GM19452 (cell line): ENCODE measurements around the gene EARS2.
"Not testable (repeated sequence)": the region's sequence is repeated elsewhere in the genome, so short reads cannot be mapped to it uniquely, and the experiment has no call there.

ENCODE experiments used
- ATAC-seq: cut with Tn5 transposase; IDR thresholded peaks from one replicate; pipeline ENCODE4 v1.9.1; 2021; ENCODE audit not compliant: unreplicated experiment

EARS2 gene

DNA sequence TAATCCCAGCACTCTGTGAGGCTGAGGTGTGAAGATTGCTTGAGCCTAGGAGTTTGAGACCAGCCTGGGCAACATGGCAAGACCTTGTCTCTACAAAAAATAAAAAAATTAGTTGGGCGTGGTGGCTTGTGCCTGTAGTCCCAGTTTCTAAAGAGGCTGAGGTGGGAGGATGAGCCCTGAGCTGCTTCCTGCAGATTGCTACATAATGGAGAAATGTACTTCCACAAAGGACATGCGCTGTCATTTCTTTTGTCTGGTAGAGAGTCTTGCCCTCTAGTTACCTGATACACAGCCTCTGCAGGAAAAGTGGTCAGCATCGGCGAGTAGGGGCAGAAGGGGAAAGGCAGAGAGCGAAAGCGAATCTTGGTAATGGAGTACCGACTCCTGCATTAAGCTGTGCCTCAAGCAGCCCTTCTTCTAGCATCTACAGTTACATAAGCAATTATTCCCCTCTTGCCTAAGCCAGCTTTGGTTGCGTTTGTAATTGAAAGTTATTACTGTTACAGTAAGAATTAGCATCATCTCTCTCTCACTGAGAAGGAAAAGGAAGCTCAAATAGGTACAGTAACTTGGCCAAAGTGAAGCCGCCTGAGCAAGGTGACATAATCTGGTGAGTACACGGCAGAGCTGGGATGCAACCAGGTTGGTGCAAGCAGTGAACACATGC lies 28.4 kb downstream of the EARS2 start:
- ATAC-seq, result no peak

DNA sequence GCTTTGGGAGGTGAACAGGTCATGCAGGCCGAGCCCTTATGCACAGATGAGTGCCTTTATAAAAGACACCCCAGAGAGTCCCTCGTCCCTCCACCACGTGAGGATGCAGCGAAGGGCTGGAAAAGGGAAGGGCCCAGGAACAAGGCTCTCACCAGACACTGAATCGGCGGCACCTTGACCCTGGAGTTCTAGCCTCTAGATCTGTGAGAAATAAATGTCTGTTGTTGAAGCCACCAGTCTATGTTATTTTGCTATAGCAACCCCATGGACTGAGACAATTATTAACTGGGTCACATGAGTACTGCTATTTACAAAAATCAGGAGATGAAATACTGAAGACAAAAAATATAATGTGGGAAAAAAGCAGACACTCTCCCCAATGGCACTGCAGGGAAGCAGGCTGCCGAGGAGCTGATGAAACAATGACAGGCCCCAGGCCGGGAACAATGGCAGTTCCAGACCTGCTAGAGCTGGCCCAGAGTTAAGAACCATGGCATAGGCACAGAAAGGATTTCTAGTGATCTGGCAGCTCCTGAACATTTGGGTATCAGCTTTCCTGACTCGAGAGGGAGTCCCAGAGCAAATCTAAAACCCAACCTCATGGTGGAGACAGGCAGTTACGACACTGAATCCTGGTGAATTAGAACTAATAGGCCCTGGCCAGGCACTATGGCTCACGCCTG lies 29.0 kb downstream of the EARS2 start:
- no peak for ATAC-seq

GRCh38 chr16:23524886-23525285 lies 32.3 kb downstream of the EARS2 start:
- ATAC-seq, result no peak

DNA sequence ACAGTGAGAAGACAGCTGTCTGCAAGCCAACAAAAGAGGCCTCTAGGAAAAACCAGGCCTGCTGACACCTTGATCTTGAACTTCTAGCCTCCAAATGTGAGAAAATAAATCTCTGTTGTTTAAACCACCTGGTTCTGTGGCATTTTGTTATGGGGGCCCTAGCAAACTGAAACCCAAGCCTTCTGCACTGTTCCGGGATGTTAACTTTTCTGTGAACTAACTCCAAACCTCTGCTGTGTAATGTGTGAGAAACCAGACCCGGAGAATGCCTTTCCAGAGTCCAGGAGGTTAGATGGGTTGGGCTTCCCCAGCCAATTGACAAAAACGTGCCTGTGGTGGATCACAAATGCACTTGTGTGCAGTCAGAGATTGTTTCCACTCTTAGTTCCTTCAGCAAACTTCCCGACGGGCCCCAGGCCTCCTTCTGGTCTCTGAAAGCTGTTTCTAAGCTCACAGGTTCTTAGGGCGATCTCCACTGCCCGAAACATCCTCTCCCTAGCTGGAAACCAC lies 33.2 kb downstream of the EARS2 start:
- no peak for ATAC-seq

DNA sequence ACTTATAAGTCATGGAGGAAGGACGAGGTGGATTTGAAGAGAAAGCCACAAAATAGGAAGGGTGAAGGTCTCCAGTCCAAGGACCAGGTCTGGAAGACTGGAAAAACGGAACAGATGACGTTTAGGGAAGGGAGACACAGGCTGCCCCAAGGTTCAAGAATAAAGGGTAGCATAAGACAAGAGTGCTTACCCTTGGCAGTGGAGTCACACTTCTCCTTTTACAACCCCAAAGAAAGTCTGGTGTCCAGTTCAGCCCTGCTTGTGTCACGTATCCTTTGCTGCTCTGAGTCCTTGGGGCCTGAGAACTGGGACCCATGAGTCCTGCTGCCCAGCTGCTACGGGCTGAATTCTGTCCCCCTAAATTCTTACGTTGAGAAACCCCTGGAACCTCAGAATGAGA lies 33.8 kb downstream of the EARS2 start:
- no peak for ATAC-seq

DNA sequence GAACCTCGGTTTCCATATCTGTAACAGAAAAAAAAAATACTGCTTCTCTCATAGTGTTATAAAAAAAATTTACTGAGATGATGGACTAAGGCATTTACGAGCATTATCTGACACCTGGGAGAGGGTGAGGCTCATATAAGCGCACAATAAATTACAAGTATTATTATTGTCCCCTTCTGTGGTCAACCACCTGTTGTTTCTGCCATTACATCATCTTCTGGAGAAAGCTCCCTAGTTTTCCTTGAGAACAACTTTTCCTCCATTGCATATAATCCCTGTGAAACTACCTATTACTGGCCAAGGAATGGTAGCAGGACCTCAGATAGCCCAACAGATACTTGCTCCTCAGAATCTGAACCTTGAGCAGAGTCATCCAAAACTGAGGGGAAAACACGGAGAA lies 35.2 kb downstream of the EARS2 start:
- ATAC-seq, result no peak

DNA sequence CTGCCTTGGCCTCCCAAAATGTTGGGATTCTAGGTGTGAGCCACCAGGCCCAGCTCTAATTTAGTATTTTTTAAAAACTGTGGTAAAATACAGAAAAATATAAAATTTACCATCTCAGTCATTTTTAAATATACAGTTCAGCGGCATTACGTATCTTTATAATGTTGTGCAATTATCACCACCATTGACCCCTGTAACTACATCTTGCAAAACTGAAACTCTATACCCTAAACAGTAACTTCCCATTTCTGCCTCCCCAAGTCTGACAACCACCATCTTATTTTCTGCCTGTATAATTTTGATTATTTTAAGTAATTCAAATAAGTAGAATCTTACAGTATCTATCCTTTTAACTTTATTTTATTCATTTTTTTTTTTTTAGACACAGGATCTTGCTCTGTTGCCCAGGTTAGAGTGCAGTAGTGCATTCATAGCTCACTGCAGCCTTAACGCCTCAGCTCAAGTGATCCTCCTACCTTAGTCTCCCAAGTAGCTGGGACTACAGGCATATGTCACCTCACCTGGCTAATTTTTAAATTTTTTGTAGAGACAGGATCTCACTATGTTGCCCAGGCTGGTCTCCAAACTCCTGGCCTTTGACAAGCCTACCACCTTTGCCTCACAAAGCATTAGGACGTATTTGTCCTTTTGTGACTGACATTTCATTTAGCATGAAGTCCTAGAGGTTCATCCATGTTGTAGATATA lies 36.0 kb downstream of the EARS2 start:
- ATAC-seq, result no peak

DNA sequence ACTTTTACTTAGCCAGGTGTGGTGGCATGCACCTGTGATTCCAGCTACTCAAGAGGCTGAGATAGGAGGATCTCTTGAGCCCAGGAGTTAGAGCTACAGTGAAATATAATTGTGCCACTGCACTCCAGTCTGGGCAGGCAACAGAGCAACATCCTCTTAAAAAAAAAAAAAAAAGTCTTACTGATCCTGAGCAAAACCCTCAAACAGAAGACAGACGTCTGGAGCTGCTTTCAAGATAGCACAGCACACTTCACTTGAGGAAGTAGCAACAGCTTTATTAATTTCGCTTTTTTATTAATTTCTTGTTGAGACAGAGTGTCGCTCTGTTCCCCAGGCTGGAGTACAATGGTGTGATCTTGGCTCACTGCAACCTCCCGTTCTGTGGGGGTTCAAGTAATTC lies 36.6 kb downstream of the EARS2 start:
- ATAC-seq, result no peak

DNA sequence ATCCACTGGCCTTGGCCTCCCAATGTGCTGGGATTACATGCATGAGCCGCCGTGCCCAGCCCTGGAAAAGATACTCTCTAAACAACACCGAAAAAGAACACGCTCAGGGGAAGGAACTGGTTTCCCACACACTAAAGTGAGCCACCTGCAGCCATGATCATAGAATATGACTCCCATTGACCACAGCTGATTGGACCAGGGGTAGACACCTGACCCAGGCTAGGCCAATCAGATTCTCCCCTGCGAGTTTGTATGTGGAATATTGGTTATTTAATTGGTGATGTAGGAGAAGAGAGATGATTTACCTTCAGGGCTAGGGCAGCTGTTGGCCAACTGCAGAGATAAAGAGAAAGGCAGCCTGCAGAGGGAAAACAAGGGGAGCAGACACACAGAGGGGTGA lies 37.9 kb downstream of the EARS2 start:
- no peak for ATAC-seq

GRCh38 chr16:23518435-23518891 lies 38.7 kb downstream of the EARS2 start:
- no peak for ATAC-seq

- ATAC-seq, result no peak
Measured at GRCh38 chr16:23516366-23517137, 40.6 kb downstream of the EARS2 start.

GRCh38 chr16:23515881-23516280 lies 41.3 kb downstream of the EARS2 start:
- no peak for ATAC-seq

GRCh38 chr16:23514381-23515152 lies 42.6 kb downstream of the EARS2 start:
- no peak for ATAC-seq

DNA sequence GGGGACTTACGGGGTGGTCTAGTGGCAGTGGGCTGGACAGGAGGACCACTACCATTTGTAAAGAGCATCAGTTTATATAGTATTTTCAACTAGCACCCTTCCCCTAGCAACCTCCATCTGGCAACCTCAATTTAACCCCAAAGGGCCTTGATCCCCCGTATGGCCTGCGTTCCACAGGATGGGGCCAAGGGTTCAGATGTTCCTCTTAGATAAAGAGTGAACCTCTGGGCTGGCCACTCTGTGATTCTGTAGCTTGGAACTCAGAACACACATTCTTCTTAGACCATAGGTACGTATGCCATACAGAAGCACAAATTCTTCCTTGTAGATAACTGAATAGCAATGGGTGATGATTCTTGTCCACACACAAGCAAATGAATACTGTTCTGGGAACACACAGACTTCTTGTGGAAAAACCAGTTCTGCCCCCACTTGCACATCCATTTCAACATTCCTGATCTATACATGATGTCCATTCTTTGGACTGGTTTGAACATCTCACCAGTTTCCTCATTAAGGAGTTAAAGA lies 44.9 kb downstream of the EARS2 start:
- no peak for ATAC-seq

GRCh38 chr16:23511731-23512130 lies 45.4 kb downstream of the EARS2 start:
- no peak for ATAC-seq

DNA sequence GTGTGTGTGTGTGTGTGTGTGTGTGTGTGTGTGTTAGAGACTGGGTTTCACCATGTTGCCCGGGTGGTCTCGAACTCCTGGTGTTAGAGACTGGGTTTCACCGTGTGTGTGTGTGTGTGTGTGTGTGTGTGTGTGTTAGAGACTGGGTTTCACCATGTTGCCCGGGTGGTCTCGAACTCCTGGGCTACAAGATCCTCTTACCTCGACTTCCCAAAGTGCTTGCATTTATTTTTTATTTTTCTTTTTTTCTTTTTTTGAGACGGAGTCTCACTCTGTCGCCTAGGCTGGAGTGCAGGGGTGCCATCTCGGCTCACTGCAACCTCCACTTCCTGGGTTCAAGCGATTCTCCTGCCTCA lies 46.3 kb downstream of the EARS2 start:
- not testable (repeated sequence) for ATAC-seq

DNA sequence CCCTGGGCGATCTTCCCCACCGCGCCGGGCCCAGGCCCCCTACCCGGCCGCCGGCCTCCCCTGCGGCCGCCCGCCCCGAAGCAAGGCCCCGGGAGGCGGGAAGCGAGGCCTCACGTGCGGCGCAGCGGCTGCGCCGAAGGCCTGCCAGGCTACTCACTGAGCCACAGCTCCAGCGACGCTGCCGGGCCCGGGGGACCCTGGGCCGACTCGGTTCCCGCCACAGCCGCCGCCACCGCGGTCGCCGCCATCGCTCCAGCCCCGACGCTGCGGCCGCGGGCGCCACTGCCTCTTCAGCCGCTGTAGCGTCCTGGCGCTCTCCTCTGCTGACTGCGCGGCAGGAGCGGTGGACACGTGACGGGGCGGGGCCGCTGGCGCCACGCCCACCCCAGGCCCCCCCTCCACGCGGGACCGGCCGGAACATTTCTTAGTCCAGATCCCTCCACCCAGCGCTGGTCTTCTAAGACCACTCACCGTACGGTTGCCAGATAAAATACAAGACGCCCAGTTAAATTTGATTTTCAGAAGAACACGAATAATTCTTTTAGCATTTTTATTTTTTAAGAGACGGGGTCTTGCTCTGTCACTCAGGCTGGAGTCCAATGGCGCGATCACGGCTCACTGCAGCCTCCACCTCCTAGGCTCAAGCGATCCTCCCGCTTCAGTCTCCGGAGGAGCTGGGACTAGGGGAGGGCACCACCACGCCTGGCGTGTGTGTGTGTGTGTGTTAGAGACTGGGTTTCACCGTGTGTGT lies 46.8 kb downstream of the EARS2 start, which contains the start of gene GGA2:
Gene GGA2, minus strand, starts transcription at position 331 of the 751 bp plus-strand sequence. Its CDS starts 83 bp downstream, at position 248.
- peak; percentile 76 for ATAC-seq

DNA sequence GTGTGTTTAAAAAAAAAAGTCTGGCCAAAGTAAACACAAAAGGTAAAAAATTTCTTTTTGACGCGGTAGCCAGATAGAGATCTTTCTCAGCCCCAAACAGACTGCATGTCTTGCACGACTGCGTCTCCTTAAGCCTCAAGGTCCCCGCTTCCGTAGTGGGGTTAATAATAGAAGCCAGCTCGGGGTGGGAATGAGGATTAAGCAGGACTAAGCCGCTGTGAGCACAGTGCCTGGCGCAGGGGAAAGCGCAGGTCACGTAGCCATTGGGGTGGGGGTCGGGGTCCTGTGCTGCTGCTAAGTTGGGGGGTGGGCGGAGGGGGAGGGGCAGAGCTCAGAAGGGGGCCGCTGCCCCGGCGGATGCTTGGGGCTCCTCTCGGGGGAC lies 47.4 kb downstream of the EARS2 start:
- no peak for ATAC-seq

DNA sequence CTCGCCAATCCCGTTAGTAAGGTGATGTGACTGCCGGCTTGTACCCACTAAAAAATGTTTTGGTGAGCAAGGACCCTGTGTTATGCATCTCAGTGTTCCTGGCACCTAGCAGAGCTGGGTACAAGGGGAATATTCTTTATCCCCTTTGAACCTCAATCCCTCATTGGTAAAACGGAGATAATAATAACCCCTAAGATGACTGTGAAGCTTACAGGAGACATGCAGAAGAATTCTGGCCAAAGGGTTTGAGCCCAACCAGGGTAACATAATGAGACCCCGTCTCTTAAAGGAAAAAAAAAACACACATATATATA lies 47.8 kb downstream of the EARS2 start:
- no peak for ATAC-seq
